ENCODE measurements around the gene CC2D2A.
A peak's percentile ranks its signal among the peaks of the same experiment; 100 is the strongest.

Gene CC2D2A

DNA sequence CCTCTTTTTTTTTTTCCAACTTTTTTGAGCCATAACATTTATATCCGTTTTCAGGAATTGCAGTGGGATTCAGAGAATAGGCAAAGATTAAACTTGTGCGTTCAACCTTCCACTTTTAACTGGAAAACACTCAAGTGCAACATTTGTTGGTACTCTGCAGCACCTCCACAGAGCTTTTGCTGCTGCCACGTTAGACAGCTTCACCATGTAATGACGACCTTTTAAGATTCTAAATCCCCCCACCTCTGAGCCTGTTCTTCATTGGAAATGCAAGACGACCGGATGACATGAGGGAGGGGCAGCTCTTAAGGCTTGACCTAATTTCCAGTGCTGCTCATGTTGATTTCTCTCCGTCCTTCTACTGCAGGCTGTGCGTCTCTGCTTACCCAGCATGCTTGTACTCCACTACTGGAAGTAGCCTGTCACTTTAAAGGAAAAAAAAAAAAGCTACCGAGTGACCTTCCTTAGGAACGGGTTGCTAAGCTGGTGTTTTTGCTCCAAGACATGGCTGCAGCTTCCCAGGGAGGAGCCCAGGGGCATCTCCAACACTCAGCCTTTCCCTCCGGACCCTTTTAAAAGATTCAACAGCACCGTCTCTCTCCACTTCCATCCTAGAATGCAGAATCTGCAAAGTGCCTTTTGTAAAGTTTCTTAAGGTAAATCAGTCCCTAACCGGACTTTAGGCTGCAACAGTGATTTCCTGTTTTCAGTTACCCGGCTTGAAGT, at the start of gene CC2D2A:
CC2D2A (plus strand) TSS at position 481 of the 726 bp plus-strand sequence. CDS start 6,051 bp downstream, outside the sequence.
- DNase-seq: peak; percentile 16

- DNase-seq: no peak
These were observed 49.0 kb upstream of the CC2D2A start for GRCh38 chr4:15420642-15421041.

DNA sequence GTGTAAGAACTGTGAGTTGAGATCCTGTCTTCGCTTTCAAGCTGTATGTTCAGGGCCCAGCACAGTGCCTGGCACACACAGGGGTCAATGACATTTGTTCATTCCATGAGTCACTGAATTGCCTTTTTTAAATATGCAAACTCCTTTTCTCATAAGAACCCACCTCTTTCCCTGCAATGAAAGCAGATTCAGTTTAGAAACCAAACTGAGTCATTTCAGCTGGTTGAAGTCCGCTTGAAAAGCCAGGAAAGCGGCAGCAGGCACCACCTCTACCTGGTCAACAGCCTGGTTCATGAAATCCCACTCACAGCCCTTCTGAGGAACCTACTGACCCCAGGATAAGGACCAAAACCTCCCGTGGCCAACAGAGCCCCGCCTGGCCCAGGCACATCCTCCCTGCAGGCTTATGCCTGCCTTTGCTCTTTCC, 46.4 kb upstream of the CC2D2A start:
- DNase-seq: no peak

DNA sequence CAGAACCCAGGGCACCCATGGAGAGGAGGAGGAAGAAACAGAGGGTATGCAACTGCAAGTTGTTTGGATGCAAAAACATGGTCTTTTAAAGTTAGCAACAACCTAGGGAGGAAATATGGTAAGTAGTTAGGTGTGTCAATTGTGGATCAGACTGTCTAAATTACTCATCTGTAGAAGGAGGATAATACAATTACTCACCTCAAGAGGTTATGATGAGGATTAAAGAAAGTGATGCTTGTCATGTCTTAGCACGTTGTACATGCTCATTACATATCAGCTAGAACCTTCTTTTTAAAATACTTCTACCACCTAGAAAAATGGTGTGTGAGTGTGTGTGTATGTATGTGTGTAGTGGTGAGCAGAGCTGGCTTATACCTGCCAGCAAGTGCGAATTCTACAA, 44.2 kb upstream of the CC2D2A start:
- no peak for DNase-seq

DNA sequence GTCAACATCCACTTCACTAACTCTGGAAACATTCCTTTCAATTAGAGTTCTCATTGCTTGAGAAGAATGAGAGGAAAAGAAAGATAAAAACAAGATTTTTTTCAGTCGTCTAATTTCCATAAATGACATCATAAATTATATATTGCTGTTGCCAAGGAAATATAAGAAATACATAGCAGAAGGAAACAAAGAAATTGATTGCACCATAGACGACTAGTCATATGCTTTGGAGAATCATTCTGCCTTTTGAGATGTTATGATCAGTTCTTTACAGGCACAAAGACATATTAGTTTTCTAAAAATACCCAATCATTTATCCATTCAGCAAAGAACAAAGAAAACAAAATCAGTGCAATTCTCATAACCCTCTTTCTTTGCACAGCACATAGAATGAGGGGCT, 42.5 kb upstream of the CC2D2A start:
- DNase-seq: peak; percentile 75

- no peak for DNase-seq
These were observed 42.0 kb upstream of the CC2D2A start, which contains the start of gene C1QTNF7 for GRCh38 chr4:15427701-15428100. Gene C1QTNF7 (plus strand): TSS chr4:15428033. CDS start chr4:15435744, 7,711 bp downstream.

DNA sequence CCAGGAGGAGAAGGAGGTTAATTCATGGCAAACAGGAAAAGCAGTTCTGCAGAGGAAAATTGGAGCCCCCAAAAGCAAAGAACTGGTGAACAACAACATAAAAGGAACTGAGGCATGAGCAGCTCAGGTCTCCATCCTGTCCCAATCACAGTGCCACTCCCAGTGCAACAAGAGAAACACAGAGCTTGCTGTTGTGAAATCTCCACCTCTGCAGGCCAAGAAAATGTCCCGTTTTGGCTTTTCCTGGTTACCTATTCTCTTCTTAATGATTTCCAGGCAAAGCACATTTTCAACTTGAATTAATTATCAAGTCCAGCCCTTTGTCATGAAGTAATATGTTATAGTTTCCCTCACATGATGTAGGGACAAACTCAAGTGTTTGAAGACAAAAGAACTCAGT, 41.1 kb upstream of the CC2D2A start:
- DNase-seq: peak; percentile 9

GRCh38 chr4:15434091-15434490, 35.6 kb upstream of the CC2D2A start:
- DNase-seq: no peak

DNA sequence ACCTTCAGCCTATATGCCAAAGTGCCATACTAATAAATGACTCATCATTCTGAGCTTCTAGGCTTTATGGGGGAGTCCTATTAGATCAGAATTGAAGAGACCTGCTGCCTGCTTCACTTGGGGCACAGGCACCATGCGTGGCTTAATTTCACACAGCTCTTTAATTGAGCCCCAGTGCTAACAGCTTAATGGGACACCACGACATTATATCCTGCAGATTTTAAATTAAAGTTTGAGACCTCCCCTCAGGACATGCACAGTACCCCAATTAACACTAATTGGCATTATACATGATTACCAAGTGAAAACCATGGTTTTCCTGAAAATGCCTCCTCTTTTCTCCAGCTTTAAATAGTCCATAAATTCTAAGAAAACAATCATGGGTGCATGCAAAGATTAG, 35.0 kb upstream of the CC2D2A start:
- no peak for DNase-seq

- no peak for DNase-seq
These were observed 33.2 kb upstream of the CC2D2A start for GRCh38 chr4:15436513-15436912.

DNA sequence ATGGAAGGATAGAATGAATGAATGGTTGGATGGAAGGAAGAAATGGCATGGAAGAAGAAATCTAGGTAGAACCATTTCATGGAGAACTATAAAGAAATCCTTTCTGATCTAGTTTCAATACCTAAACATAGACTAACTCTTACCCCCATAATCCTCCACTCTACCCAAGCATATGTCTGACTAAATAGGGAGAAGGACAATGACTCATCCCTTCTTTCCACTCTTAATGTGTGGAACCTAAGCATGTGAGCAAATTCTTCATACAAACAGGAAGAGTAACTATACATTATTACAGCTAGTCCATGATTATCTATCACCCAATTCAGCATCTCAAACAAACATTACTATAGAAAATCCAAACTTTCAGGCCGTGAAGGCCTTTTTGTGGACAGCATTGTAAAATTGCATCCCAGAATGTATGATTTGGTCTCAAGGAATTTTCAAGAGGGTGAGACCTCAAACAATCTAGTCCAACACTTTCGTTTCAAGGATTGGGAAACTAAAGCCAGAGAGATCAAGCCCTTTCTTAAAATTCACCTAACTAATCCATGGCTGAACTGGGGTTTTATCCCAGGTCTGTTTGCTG, 30.6 kb upstream of the CC2D2A start:
- DNase-seq: peak; percentile 73

GRCh38 chr4:15443371-15444160, 26.1 kb upstream of the CC2D2A start:
- no peak for DNase-seq

GRCh38 chr4:15444276-15444675, 25.4 kb upstream of the CC2D2A start:
- no peak for DNase-seq

- DNase-seq: no peak
These were observed 24.7 kb upstream of the CC2D2A start for GRCh38 chr4:15444879-15445547.

GRCh38 chr4:15451181-15451865, 18.4 kb upstream of the CC2D2A start:
- DNase-seq: peak; percentile 73

GRCh38 chr4:15451866-15452765, 17.6 kb upstream of the CC2D2A start:
- no peak for DNase-seq

DNA sequence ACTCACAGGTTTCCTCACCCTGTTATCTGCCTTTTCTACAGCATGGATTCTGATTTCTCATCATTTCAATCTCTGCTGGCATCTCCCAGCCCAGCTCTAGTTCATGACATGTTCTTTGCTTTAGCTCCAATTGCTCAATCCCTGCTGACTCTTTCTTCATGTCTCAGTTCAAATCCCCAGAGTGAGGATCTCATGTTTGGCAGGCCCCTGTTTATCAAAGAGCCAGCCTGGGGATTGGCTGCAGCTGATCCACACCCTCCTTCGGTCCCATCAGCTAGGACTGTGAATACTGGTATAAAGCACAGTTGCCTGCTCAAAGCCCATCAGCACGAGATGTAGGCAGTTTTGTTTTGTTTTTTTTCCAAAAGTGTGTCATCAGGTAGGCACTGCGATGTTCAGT, 14.4 kb upstream of the CC2D2A start:
- peak; percentile 36 for DNase-seq

DNA sequence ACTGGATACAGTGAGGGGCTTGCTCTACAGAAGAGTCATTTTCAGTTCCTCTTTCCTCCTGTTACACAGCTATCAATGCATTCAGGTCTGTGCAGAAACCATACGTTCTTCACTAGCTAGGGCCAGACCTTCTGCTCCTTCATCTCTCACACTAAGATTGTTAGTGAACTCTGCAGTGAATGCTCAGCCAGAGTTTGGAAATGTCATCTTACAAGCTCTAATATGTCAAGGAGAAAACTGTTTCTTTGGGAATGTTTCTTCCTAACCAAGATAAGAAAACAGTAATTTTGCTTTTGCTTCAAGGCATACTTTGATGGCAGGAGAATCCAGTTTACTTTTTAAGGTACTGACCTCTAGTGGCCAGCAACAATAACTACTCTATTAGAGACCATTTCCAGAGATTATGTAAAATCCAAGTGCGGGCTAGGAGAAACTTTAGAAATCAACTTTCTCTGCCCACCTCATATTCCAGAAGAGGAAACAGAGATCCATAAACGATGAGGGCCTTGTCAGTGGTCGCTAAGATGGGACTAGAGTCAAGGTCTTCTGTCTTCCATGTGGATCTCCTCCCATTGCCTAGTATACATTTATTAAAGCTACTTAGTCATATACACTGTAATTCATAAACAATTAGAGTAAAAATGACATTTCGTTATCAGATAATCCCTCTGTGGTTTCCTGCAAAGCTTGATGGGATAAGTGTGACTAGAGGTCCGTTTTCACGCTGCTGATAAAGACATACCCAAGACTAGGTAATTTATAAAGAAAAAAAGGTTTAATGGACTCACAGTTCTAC, 12.1 kb upstream of the CC2D2A start:
- peak; percentile 63 for DNase-seq

DNA sequence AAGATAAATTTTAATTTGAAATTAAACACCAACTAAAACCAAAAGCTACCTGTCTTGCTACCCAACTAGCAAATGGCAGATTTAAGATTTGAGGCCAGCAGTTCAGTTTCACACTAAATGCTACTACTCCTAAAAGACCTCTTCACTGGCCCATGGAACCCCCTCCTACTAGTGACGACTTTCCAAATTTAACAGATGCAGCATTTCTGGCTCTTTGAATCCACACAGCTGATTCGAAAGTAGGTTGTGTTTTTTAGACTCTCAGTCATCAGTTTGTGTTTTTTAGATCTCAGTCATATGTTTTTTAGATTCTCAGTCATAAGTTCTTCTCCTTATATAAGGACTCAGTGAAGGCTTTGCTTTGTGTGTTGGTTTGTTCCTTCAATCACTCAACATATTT, 11.1 kb upstream of the CC2D2A start:
- DNase-seq: no peak

- no peak for DNase-seq
These were observed 10.0 kb upstream of the CC2D2A start for GRCh38 chr4:15459706-15460105.

DNA sequence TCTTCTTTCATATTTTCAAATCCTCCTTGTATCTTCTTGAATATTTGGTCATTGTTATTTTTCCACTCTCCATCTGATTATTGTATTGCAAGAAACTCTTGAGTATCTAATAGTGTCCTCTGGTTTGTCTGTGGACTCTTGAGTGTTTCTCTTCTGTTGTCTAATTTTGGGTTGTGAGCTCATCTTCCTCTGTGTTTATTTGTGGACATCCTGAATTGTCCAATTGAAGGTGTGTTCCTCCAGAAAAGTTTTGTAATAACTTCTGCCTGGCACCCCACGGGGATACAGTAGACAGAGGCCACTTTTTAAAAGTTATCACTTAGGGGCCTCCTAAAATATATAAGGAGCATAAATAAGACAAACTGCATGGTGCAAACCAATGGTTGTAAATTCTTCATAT, 3.1 kb upstream of the CC2D2A start:
- no peak for DNase-seq
